Bronchial epithelial cell (primary cell): ENCODE results near the gene PHACTR4. TPM values are rescaled to one million over a fixed set of nuclear protein-coding genes. Genes with fewer than 3 reads are reported as not detected.

ENCODE experiments used
- DNase-seq: peaks from one replicate; pipeline ENCODE4 v3.0.0-alpha.2; 2010; ENCODE audit warnings: low read depth
- FAIRE-seq: peaks from 2 replicates; lab custom pipeline; 2011; peaks lifted over from hg19 to GRCh38; lab: Jason Lieb, UNC
- H3K27me3 ChIP-seq: 2 replicates; pipeline ENCODE4 v1.5.1; 2011; ENCODE audit warnings: low read length; ENCODE audit not compliant: control insufficient read depth, insufficient read depth
- H3K36me3 ChIP-seq: 2 replicates; pipeline ENCODE4 v1.5.1; 2011; ENCODE audit warnings: low read length; ENCODE audit not compliant: control insufficient read depth, insufficient read depth
- H3K4me3 ChIP-seq: 2 replicates; pipeline ENCODE4 v1.5.1; 2011; ENCODE audit warnings: mild to moderate bottlenecking, low read depth, low read length, control low read depth
- total RNA-seq: library from RNA; depleted of rRNA; stranded (reverse); fragments of >200 nt; gene quantifications from 2 replicates; pipeline ENCODE4 v1.2.1, GENCODE V29; 2014
- TF ChIP-seq, protein P1 (sequence below): IDR thresholded peaks from 2 replicates; pipeline ENCODE4 v1.5.1; 2011; ENCODE audit warnings: mild to moderate bottlenecking, moderate library complexity, low read length, control low read depth, inconsistent platforms; ENCODE audit not compliant: insufficient read depth, severe bottlenecking

PHACTR4 gene
- total RNA-seq, 1 donor from 2014 or later = 3.2 TPM

DNA sequence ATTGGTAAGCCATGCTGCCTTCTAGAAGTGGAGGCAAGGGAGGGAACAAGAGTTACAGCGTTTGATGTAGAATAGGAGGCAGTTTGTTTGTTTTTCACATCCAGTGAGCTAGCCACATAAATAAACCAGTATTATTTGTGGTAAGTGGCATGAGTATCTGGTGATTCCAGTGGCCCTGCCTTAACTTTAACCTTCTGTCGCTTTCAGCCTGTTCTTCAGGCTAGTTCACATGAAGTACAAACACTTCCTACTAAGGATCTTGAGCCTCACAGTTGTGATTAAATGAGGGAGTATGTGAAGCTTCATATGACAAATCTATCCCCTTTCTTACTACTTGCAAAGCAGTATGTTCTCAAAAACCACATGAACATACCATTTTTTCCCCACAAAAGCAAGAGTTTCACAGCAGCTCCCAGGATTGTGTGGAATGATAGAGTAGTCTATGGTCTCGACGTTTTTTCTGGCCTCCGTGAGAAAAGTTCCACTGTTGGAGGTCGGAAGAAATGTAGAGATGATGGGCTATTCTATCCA lies 59.5 kb downstream of the PHACTR4 start:
- TF ChIP-seq, protein P1, sequence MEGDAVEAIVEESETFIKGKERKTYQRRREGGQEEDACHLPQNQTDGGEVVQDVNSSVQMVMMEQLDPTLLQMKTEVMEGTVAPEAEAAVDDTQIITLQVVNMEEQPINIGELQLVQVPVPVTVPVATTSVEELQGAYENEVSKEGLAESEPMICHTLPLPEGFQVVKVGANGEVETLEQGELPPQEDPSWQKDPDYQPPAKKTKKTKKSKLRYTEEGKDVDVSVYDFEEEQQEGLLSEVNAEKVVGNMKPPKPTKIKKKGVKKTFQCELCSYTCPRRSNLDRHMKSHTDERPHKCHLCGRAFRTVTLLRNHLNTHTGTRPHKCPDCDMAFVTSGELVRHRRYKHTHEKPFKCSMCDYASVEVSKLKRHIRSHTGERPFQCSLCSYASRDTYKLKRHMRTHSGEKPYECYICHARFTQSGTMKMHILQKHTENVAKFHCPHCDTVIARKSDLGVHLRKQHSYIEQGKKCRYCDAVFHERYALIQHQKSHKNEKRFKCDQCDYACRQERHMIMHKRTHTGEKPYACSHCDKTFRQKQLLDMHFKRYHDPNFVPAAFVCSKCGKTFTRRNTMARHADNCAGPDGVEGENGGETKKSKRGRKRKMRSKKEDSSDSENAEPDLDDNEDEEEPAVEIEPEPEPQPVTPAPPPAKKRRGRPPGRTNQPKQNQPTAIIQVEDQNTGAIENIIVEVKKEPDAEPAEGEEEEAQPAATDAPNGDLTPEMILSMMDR = no peak
- peaks cover 3% of the 10 kb centered on the region for H3K36me3 ChIP-seq
- FAIRE-seq (no peak), DNase-seq (no peak)
- H3K4me3 ChIP-seq = no peak overlapping the region
- no peaks in the 10 kb centered on the region for H3K27me3 ChIP-seq

DNA sequence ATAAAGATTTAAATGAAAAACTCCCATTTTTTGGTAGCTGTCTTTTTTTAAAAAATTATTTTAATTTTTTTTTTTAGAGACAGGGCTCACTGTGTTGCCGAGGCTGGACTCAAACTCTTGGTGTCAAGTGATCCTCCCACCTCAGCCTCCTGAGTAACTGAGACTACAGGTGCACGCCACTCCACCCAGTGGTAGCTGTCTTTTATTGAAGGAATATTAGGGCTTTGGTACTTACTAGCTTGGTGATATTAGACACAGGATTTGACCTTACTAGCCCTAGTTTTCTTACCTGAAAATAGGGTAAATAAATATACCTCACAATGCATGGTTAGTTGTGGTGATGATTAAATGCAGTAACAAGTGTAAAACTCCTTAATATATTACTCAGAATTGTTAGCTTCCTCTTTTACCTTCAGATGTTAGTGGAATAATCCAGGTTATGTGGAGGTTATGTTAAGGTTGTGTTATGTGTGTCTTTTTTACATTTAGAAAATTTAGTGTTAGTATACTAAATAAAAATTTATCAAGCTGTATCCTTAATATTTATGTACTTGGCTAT lies 66.8 kb downstream of the PHACTR4 start:
- TF ChIP-seq, protein P1 = no peak
- FAIRE-seq = no peak

DNA sequence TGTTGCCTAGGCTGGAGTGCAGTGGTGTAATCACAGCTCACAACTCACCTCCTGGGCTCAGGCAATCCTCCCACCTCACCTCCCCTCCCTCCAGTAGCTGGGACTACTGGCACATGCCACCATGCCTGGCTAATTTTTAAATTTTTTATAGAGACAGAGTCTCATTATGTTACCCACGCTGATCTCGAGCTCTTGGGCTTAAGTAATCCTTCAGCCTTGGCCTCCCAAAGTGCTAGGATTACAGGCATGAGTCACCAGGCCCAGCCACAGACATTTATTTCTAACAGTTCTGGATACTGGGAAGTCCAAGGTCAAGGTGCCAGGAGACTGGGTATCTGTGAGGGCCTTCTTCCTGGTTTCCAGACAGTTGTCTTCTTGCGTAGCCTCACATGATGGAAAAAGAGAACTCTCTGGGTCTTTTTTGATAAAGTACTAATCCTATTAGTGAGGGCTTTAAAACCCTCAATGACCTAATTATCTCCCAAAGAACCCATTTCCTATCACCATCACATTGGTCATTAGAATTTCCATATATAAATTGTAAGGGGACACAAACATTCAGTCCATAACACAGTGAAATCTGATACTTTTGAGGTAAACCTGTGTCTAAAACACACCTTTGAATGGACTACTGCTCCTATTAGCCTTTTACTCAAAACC lies 67.9 kb downstream of the PHACTR4 start:
- FAIRE-seq = no peak
- TF ChIP-seq, protein P1 = no peak
- H3K4me3 ChIP-seq = no peak overlapping the region

More for the DNA sequence above, 66.8 kb downstream of the PHACTR4 start:
- peaks cover 1% of the 10 kb centered on the region for H3K36me3 ChIP-seq
- no peak overlapping the region for H3K4me3 ChIP-seq
- no peaks in the 10 kb centered on the region for H3K27me3 ChIP-seq
- DNase-seq = no peak

DNA sequence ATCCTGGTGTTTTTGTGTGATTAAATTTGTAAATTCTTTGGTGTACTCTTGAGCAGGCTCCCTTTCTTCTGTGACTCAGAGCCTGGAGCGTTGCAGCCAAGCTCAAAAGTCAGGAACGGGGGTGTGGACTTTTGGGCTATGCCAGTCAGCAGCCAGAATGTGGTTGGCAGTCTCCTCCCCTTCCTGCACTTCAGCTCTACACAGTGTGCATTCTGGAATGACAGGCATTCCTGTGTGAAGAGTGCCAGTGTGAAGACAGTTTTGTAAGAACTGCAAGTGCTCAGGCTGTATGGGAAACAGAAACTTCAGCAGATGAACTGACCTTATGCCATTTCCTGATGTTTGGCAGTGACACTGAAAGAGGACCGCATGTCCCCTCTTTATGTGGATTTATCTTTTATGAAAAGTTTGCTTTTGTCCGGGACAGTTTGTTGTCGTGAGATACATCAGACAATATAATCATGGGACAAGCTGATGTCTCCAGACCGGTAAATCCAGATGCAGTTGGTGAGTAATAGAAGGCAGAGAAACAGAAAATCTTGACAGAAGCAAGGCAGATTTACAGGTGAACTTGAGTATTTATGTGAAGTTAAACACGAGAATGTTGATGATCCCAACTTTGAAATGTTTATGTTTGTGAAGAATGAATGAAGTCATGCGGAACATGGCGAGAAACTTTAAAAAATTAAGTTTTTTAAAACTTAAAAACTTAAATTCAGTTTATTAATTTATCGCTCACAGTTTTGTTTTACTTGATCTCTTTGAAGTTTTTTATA lies 68.6 kb downstream of the PHACTR4 start:
- DNase-seq = peak; percentile 98
- Histone ChIP-seq H3K36me3 (no peaks in the 10 kb centered on the region), H3K27me3 (no peaks in the 10 kb centered on the region), H3K4me3 (peak overlapping the region; percentile 42)
- TF ChIP-seq, protein P1 = no peak
- FAIRE-seq = peak; percentile 96

More for the DNA sequence above, 67.9 kb downstream of the PHACTR4 start:
- Histone ChIP-seq H3K36me3 (peaks cover 1% of the 10 kb centered on the region), H3K27me3 (no peaks in the 10 kb centered on the region)
- peak; percentile 75 for DNase-seq

DNA sequence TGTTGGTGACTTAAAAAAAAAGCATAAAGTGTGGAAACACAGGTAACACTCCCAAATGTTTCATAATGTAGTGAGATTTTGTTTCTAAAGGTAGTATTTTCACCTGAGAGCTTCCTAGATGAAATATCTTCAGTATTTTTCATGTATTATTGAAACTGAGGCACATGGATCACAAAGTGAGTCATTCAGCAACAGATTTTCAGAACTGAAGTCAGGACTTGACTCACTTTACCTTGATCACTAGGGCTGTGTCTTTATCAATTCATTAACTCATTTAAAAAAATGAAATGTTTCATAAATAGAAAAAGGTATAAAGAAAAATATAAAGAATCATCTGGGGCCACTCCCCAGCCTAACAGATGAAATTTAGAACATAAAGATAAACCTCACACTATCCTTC lies 69.8 kb downstream of the PHACTR4 start:
- Histone ChIP-seq H3K36me3 (no peaks in the 10 kb centered on the region), H3K27me3 (no peaks in the 10 kb centered on the region), H3K4me3 (no peak overlapping the region)
- FAIRE-seq (no peak), DNase-seq (peak; percentile 56)
- TF ChIP-seq, protein P1 = no peak
